Measurements from ENCODE around the gene CRYGN.

DNA sequence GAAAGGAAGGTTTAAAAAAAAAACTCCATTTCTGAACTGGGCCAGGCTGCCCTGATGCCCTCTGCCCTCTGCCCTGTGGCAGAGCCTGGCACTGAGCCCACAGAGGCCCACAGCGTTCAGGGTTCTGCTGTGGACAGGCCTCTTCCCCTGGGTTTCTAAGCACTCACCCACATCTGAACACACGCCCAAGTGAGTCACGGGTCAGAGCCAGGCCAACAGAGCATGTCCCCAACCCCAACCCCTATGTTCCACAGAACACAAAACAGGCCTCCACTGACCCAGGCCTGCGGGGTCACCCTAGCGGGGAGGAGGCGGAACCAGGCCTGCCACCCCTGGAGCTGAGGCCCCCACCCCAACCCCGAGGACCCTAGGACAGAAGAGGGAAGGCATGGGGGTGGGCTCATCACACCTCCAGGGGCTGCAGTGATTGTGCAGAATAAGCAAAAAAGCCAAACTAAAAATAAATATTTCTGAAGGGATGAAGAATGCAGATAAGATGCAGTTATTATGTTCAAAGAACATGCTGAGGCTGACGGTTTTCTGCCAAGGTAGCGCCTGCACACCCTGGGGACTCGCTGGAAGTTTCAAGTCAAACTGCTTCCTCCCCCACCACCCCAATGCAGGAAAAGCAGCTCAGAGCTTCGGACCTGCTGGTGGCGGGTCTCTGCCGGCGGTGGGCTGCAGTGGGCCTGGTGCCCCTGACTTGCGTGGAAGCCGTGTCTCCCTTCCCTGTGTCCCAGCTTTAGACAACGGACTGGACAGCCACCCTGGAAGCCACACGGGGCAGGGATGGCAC is 35.5 kb downstream of the CRYGN start:
- TF ChIP-seq EZH2 (IDR thresholded peaks at IDR 0.05; ENCODE audit: low read depth, unreplicated experiment) (no peak), EZH2phosphoT487 (IDR thresholded peaks at IDR 0.05; ENCODE audit: unreplicated experiment) (no peak), POLR2AphosphoS5 (IDR thresholded peaks at IDR 0.05; ENCODE audit: low read depth) (no peak), STAT1 (IDR thresholded peaks at IDR 0.05; ENCODE audit: unreplicated experiment) (no peak)
- TF ChIP-seq, protein P1, sequence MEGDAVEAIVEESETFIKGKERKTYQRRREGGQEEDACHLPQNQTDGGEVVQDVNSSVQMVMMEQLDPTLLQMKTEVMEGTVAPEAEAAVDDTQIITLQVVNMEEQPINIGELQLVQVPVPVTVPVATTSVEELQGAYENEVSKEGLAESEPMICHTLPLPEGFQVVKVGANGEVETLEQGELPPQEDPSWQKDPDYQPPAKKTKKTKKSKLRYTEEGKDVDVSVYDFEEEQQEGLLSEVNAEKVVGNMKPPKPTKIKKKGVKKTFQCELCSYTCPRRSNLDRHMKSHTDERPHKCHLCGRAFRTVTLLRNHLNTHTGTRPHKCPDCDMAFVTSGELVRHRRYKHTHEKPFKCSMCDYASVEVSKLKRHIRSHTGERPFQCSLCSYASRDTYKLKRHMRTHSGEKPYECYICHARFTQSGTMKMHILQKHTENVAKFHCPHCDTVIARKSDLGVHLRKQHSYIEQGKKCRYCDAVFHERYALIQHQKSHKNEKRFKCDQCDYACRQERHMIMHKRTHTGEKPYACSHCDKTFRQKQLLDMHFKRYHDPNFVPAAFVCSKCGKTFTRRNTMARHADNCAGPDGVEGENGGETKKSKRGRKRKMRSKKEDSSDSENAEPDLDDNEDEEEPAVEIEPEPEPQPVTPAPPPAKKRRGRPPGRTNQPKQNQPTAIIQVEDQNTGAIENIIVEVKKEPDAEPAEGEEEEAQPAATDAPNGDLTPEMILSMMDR (conservative IDR thresholded peaks at IDR 0.05; ENCODE audit: low read depth in 2 of 2): no peak
- TF ChIP-seq, protein P2, sequence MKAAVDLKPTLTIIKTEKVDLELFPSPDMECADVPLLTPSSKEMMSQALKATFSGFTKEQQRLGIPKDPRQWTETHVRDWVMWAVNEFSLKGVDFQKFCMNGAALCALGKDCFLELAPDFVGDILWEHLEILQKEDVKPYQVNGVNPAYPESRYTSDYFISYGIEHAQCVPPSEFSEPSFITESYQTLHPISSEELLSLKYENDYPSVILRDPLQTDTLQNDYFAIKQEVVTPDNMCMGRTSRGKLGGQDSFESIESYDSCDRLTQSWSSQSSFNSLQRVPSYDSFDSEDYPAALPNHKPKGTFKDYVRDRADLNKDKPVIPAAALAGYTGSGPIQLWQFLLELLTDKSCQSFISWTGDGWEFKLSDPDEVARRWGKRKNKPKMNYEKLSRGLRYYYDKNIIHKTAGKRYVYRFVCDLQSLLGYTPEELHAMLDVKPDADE (IDR thresholded peaks at IDR 0.05): no peak

Measured in GM23338 (cell line).